SK-N-MC (cell line): ENCODE results near the gene ZNF789.

ENCODE experiments used
- EZH2 ChIP-seq: fragments of 200-600 bp; sonication (generic); IDR thresholded peaks from one replicate; pipeline ENCODE4 v1.6.1; 2017; ENCODE audit warnings: antibody characterized with exemption
- FOXP2 ChIP-seq: optimal IDR thresholded peaks from 2 replicates; pipeline ENCODE3; 2011; ENCODE audit warnings: mild to moderate bottlenecking, moderate library complexity; ENCODE audit not compliant: insufficient read depth; ENCODE audit errors: extremely low read length, control extremely low read depth
- POLR2AphosphoS5 ChIP-seq: IDR thresholded peaks from 2 replicates; pipeline ENCODE4 v1.6.1; 2012; ENCODE audit warnings: mild to moderate bottlenecking, low read depth, low read length, borderline replicate concordance

- TF ChIP-seq POLR2AphosphoS5 (no peak), EZH2 (no peak), FOXP2 (no peak)
These were observed 12.0 kb upstream of the ZNF789 start for GRCh38 chr7:99460651-99461050.
